ENCODE data around the gene SFMBT2. TPM values are rescaled to one million over a fixed set of nuclear protein-coding genes. Genes with fewer than 3 reads are reported as not detected.

Gene SFMBT2
- total RNA-seq, 2 donors from 2014 or later: 20.4 to 24.8 TPM

GRCh38 chr10:7435674-7436073, 24.8 kb upstream of the SFMBT2 start:
- no peak overlapping the region for H3K27ac Mint-ChIP-seq
- no peaks in the 10 kb centered on the region for H3K9me3 Mint-ChIP-seq
- no peaks in the 10 kb centered on the region for H3K4me1 Mint-ChIP-seq

GRCh38 chr10:7434378-7434777, 23.5 kb upstream of the SFMBT2 start:
- H3K9me3 Mint-ChIP-seq: no peaks in the 10 kb centered on the region
- no peak overlapping the region for H3K4me3 Mint-ChIP-seq
- ATAC-seq (replicated peaks): no peak
- H3K4me1 Mint-ChIP-seq: no peaks in the 10 kb centered on the region
- H3K27ac Mint-ChIP-seq: no peak overlapping the region
- no peaks in the 10 kb centered on the region for H3K36me3 Mint-ChIP-seq (ENCODE audit: low read depth)
- H3K27me3 Mint-ChIP-seq: no peaks in the 10 kb centered on the region

More at GRCh38 chr10:7435674-7436073, 24.8 kb upstream of the SFMBT2 start:
- Mint-ChIP-seq H3K4me3 (no peak overlapping the region), H3K27me3 (no peaks in the 10 kb centered on the region), H3K36me3 (ENCODE audit: low read depth) (no peaks in the 10 kb centered on the region)
- ATAC-seq (replicated peaks): no peak

- Mint-ChIP-seq H3K27me3 (no peaks in the 10 kb centered on the region), H3K36me3 (ENCODE audit: low read depth) (no peaks in the 10 kb centered on the region), H3K4me1 (no peaks in the 10 kb centered on the region), H3K4me3 (no peak overlapping the region), H3K9me3 (no peaks in the 10 kb centered on the region), H3K27ac (no peak overlapping the region)
- no peak for ATAC-seq (replicated peaks)
Measured at GRCh38 chr10:7433861-7434260, 23.0 kb upstream of the SFMBT2 start.

DNA sequence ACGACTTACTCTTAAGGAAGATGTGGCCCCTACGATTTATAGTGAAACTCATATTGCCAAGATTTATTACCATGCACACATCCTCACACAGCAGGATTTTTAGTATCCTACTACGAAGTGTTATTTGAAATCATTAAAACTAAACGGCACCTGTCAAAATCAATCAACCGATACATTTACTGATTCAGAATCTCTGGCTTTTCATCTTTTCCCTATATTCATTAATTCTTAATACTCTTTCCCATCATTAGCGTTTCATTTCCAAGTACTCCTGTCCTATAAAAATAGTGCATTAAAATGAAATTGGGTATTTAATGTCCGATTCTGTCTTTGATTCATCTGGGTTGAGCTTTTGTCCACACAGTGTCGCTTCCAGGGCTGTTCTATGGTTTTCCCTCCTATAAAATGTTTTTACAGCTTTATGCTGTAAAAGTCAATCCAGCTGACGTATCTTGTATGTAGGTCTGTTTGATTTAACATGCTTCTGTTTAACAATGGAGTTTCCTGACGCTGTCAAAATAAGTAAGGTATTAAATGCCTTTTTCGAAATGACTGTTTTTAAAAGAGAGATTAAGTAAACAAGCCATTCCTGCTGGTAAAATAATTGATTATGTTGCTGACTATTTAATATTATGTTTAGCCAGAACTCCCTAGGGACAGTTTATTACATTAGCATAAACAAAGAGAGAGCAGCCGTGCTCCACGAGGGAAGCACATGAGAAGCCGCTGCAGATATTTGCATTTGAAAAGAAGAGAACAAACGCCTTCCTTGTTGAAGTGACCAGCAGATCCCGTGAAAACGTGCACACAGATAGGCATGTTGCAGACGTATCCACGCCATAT, 22.3 kb upstream of the SFMBT2 start:
- no peaks in the 10 kb centered on the region for H3K36me3 Mint-ChIP-seq (ENCODE audit: low read depth)
- no peaks in the 10 kb centered on the region for H3K27me3 Mint-ChIP-seq
- H3K27ac Mint-ChIP-seq: no peak overlapping the region
- no peak for ATAC-seq (replicated peaks)
- no peaks in the 10 kb centered on the region for H3K4me1 Mint-ChIP-seq
- no peaks in the 10 kb centered on the region for H3K9me3 Mint-ChIP-seq
- H3K4me3 Mint-ChIP-seq: no peak overlapping the region

DNA sequence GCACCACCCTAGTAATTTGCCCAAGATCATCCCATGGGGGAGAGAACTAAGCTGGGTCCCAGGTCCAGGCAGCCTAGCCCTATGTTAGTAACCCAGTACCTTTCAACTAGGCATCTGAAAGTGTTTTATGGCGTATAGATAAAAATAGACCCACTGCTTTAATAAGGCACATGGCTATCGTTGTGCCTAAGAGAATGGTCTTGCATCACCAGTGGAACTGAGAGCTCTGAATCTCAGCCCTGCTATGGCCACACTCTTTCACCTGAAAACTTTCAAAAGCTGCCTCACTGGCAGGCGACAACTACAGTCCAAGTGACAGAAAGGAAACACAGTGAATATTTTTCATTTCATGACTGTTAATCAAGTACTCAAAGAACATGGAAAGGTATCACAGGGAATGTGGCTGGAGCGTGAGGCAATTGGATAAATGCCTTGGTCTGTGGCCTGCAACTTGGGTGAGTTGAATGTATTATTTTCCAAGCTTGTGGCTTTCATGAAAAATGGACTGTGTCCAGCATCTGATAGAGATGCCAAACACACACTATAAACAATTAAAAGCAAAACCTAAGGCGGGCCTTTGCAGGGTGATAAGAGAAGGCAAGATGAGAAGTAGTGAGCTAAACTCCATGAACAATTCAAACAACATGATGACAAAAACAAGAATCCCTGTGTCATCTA, 18.0 kb upstream of the SFMBT2 start:
- Mint-ChIP-seq H3K27ac (no peak overlapping the region), H3K9me3 (no peaks in the 10 kb centered on the region), H3K4me1 (peaks cover 5% of the 10 kb centered on the region), H3K27me3 (no peaks in the 10 kb centered on the region), H3K4me3 (no peak overlapping the region), H3K36me3 (ENCODE audit: low read depth) (no peaks in the 10 kb centered on the region)
- ATAC-seq (replicated peaks): no peak

DNA sequence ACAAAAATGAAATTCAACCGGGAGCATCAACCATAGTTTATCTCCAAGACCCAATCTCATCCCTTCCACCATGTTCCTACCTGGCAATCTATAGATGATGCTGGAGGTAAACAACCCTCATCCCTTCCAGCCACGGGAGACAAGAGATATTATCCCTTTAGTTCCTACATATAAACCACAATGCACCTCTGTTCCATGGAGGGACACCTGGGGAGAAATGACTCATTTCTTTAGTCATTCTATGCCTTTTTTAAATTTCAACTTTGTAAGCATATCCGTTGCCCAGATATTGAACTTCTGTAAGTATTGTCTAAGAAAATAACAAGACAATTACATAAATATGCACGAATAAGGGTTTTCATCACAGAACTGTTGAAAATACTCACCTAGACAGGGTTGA, 15.5 kb upstream of the SFMBT2 start:
- no peaks in the 10 kb centered on the region for H3K9me3 Mint-ChIP-seq
- no peaks in the 10 kb centered on the region for H3K27me3 Mint-ChIP-seq
- no peak overlapping the region for H3K4me3 Mint-ChIP-seq
- H3K36me3 Mint-ChIP-seq (ENCODE audit: low read depth): no peaks in the 10 kb centered on the region
- peaks cover 5% of the 10 kb centered on the region for H3K4me1 Mint-ChIP-seq
- H3K27ac Mint-ChIP-seq: no peak overlapping the region
- no peak for ATAC-seq (replicated peaks)

DNA sequence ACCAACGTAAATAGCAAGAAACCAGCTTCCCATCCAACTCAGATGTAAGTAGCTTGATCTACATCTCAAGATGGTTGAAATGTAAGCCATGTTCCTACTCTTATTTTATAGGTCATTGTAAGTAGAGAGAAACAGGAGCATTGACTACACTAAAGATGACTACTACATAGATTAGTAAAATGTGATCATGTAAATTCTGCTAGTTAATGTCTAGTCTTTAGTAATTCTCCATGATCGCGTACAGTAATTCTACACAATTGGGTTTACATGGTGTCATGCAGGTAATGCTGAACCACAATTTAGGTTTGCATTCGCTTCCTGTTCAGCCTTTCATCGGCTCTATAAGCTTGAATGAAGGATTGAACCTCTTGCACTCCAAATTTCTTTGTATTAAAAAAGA, 14.9 kb upstream of the SFMBT2 start:
- H3K4me3 Mint-ChIP-seq: no peak overlapping the region
- H3K36me3 Mint-ChIP-seq (ENCODE audit: low read depth): no peaks in the 10 kb centered on the region
- no peak overlapping the region for H3K27ac Mint-ChIP-seq
- ATAC-seq (replicated peaks): no peak
- peaks cover 5% of the 10 kb centered on the region for H3K4me1 Mint-ChIP-seq
- H3K27me3 Mint-ChIP-seq: no peaks in the 10 kb centered on the region
- no peaks in the 10 kb centered on the region for H3K9me3 Mint-ChIP-seq

GRCh38 chr10:7424919-7425318, 14.1 kb upstream of the SFMBT2 start:
- H3K36me3 Mint-ChIP-seq (ENCODE audit: low read depth): no peaks in the 10 kb centered on the region
- peaks cover 5% of the 10 kb centered on the region for H3K4me1 Mint-ChIP-seq
- no peak for ATAC-seq (replicated peaks)
- no peaks in the 10 kb centered on the region for H3K27me3 Mint-ChIP-seq
- H3K27ac Mint-ChIP-seq: no peak overlapping the region
- H3K4me3 Mint-ChIP-seq: no peak overlapping the region
- H3K9me3 Mint-ChIP-seq: no peaks in the 10 kb centered on the region

GRCh38 chr10:7424315-7424714, 13.5 kb upstream of the SFMBT2 start:
- no peaks in the 10 kb centered on the region for H3K36me3 Mint-ChIP-seq (ENCODE audit: low read depth)
- no peaks in the 10 kb centered on the region for H3K9me3 Mint-ChIP-seq
- peak; percentile 88 for ATAC-seq (replicated peaks)
- no peak overlapping the region for H3K27ac Mint-ChIP-seq
- H3K4me3 Mint-ChIP-seq: no peak overlapping the region
- H3K27me3 Mint-ChIP-seq: no peaks in the 10 kb centered on the region
- H3K4me1 Mint-ChIP-seq: peaks cover 10% of the 10 kb centered on the region

- Mint-ChIP-seq H3K27ac (no peak overlapping the region), H3K4me1 (peaks cover 17% of the 10 kb centered on the region), H3K9me3 (no peaks in the 10 kb centered on the region), H3K27me3 (no peaks in the 10 kb centered on the region), H3K36me3 (ENCODE audit: low read depth) (no peaks in the 10 kb centered on the region), H3K4me3 (no peak overlapping the region)
- ATAC-seq (replicated peaks): no peak
Measured at GRCh38 chr10:7423521-7423920, 12.7 kb upstream of the SFMBT2 start.

DNA sequence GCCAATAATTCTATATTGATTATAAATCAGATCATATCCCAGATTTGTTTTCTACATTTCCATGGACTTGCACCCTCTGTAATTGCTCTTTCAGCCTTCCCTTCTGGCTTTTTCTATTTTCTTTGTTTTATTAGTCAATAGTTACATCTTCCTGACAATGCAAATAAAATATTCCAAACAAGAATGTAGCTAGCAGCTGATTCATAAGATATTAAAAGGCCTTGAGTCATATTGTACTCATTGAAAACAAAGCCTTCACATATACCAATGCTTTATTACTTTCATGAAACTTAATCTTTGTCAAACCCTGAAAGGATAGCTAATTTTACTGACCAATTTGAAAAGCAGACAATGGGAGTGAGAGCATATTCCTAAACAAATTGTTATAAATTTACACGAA, 10.7 kb upstream of the SFMBT2 start:
- H3K36me3 Mint-ChIP-seq (ENCODE audit: low read depth): no peaks in the 10 kb centered on the region
- ATAC-seq (replicated peaks): no peak
- no peaks in the 10 kb centered on the region for H3K27me3 Mint-ChIP-seq
- no peak overlapping the region for H3K27ac Mint-ChIP-seq
- H3K9me3 Mint-ChIP-seq: no peaks in the 10 kb centered on the region
- no peak overlapping the region for H3K4me3 Mint-ChIP-seq
- peaks cover 27% of the 10 kb centered on the region for H3K4me1 Mint-ChIP-seq

GRCh38 chr10:7419998-7420397, 9.2 kb upstream of the SFMBT2 start:
- Mint-ChIP-seq H3K9me3 (no peaks in the 10 kb centered on the region), H3K4me1 (peaks cover 22% of the 10 kb centered on the region), H3K27me3 (no peaks in the 10 kb centered on the region), H3K36me3 (ENCODE audit: low read depth) (no peaks in the 10 kb centered on the region), H3K27ac (no peak overlapping the region), H3K4me3 (no peak overlapping the region)
- ATAC-seq (replicated peaks): no peak

GRCh38 chr10:7417807-7418206, 7.0 kb upstream of the SFMBT2 start:
- Mint-ChIP-seq H3K4me1 (peaks cover 22% of the 10 kb centered on the region), H3K9me3 (no peaks in the 10 kb centered on the region), H3K27ac (peak overlapping the region; percentile 79), H3K27me3 (peaks cover 3% of the 10 kb centered on the region), H3K4me3 (peak overlapping the region; percentile 68), H3K36me3 (ENCODE audit: low read depth) (no peaks in the 10 kb centered on the region)
- peak; percentile 93 for ATAC-seq (replicated peaks)

DNA sequence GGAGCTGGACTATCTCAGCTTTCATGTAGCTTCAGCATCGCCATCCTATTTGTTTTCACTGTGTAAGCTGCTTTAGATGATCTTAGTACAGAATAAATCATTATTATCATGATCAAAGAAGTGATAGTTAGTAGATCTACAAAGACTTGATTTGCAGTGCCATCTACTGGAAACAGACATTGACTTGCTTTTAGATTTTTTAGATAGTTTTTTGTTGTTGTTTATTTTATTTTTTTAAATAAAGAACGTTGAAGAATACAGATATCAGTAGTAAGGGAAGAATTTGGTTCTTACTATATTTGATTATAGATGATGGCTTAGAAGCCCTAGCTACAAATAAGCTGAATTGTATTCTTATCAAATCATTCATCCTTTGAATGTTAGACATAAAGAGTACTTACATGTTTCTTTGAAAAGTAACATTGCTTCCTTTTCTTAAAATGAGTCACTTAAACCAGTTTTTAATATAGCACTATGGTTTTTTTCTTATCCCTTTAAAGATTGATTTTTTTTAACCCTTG, 6.3 kb upstream of the SFMBT2 start:
- Mint-ChIP-seq H3K4me3 (peak overlapping the region; percentile 68), H3K4me1 (peaks cover 22% of the 10 kb centered on the region), H3K27me3 (peaks cover 3% of the 10 kb centered on the region), H3K36me3 (ENCODE audit: low read depth) (no peaks in the 10 kb centered on the region), H3K27ac (peak overlapping the region; percentile 79), H3K9me3 (no peaks in the 10 kb centered on the region)
- ATAC-seq (replicated peaks): peak; percentile 28

DNA sequence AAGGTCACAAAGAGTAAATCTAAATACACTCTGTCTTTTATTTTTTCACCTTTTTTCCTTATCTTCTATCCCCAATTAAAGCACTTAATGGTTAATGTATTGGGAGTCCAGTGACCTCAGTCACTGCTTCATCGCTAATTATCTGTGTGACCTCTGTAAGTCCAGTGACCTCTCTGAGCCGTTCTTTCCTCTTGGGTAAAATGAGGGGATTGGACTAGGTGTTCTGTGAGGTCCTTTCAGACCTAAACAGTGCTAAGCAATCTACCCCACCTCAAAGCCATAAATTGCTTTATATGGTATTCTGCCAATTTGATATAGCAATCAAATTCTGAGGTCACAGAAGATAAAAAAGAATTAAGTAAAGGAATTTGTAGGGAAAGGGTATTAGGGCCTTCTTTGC, 3.9 kb upstream of the SFMBT2 start:
- no peak for ATAC-seq (replicated peaks)
- H3K9me3 Mint-ChIP-seq: no peaks in the 10 kb centered on the region
- H3K27me3 Mint-ChIP-seq: peaks cover 3% of the 10 kb centered on the region
- no peak overlapping the region for H3K4me3 Mint-ChIP-seq
- H3K36me3 Mint-ChIP-seq (ENCODE audit: low read depth): peaks cover 10% of the 10 kb centered on the region
- H3K4me1 Mint-ChIP-seq: peaks cover 22% of the 10 kb centered on the region
- no peak overlapping the region for H3K27ac Mint-ChIP-seq

Measured in activated T-helper 17 cell treated with anti-CD3 and anti-CD28 coated beads, Interleukin-2, amount 50 U/mL, for 72 hours (primary cell).